ENCODE measurements around the gene ENDOV.

The ENDOV gene

DNA sequence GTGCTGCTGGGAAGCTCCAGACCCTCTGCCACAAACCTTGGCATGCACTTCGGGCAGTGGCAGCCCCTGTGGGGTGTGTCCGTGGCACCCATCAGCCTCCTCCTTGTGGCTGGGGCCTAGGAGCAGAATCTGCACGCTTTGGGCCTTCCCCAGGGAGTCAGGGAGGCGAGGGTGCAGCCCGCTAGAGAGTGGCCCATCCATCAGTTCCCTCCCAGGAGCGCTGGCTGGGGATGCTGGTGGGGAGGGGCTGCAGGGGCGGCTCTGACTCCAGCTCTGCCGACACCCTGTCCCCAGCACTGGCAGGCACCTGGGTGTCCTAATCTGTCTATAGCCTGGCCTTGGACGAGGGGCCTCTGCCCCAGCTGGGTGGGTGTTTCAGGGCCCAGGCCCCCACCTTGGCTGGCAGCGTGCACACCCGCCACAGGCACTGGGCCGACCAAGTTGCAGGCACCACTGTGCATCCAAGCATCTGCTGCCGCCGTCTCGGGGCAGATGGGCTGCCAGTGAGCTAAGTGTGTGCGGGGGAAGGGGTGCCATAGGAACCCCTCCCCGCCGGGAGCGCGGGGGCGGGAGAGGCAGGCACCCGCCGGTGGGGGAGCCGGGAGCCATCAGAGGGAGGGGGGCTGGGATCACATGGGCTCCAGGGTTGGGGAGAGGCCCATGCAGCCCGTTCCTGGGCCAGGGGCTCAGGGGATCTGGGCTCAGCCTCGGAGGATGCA lies 30.2 kb downstream of the ENDOV start:
- H3K4me1 ChIP-seq (ENCODE audit: insufficient read depth, low read length, poor library complexity, severe bottlenecking): no peaks in the 10 kb centered on the region
- H3K9ac ChIP-seq (ENCODE audit: low read depth, low read length, poor library complexity, severe bottlenecking): no peak overlapping the region
- H3F3A ChIP-seq (ENCODE audit: low read depth): no peaks in the 10 kb centered on the region
- TF ChIP-seq, protein P1, sequence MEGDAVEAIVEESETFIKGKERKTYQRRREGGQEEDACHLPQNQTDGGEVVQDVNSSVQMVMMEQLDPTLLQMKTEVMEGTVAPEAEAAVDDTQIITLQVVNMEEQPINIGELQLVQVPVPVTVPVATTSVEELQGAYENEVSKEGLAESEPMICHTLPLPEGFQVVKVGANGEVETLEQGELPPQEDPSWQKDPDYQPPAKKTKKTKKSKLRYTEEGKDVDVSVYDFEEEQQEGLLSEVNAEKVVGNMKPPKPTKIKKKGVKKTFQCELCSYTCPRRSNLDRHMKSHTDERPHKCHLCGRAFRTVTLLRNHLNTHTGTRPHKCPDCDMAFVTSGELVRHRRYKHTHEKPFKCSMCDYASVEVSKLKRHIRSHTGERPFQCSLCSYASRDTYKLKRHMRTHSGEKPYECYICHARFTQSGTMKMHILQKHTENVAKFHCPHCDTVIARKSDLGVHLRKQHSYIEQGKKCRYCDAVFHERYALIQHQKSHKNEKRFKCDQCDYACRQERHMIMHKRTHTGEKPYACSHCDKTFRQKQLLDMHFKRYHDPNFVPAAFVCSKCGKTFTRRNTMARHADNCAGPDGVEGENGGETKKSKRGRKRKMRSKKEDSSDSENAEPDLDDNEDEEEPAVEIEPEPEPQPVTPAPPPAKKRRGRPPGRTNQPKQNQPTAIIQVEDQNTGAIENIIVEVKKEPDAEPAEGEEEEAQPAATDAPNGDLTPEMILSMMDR (conservative IDR thresholded peaks at IDR 0.05; ENCODE audit: low read length): no peak
- no peak for TF ChIP-seq EZH2phosphoT487 (IDR thresholded peaks at IDR 0.05; ENCODE audit: borderline replicate concordance)
- H3K9me2 ChIP-seq (replicated peaks; ENCODE audit: low read depth, low read length): no peaks in the 10 kb centered on the region
- H3K4me3 ChIP-seq (ENCODE audit: low read length, poor library complexity, severe bottlenecking): no peak overlapping the region
- H3K27me3 ChIP-seq (ENCODE audit: insufficient read depth, low read length, poor library complexity, severe bottlenecking): no peaks in the 10 kb centered on the region
- H2AFZ ChIP-seq (ENCODE audit: low read length): no peak overlapping the region
- H3K9me3 ChIP-seq (ENCODE audit: insufficient read depth, low read depth, low read length): no peaks in the 10 kb centered on the region
- no peak overlapping the region for H3K4me2 ChIP-seq (ENCODE audit: low read depth, low read length, poor library complexity, severe bottlenecking)
- H4K20me1 ChIP-seq (ENCODE audit: insufficient read depth, low read length, poor library complexity, severe bottlenecking): no peaks in the 10 kb centered on the region
- no peaks in the 10 kb centered on the region for H3K79me2 ChIP-seq (ENCODE audit: insufficient read depth, low read length)
- no peaks in the 10 kb centered on the region for H3K36me3 ChIP-seq (ENCODE audit: insufficient read depth, low read length)

DNA sequence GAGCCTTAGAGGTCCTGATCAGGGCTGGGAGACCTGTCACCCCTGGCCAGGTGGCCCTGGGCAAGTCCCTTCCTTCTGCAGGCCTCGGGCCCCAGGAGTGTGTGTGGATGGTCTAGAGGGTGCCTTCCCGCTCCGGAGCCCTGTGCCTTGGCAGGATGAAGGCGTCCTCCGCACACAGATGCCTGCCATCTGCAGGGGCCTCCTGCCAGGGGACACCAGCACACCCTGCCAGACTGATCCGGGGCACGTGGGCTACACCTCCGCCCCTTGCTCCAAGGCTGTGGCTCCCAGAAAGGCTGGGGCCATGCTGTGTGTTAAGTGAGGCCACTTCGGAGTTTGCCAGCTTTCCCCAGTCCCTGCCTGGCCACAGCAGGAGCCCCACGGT lies 30.8 kb downstream of the ENDOV start:
- TF ChIP-seq EZH2phosphoT487 (IDR thresholded peaks at IDR 0.05; ENCODE audit: borderline replicate concordance): no peak
- TF ChIP-seq, protein P1 (conservative IDR thresholded peaks at IDR 0.05; ENCODE audit: low read length): no peak
- Histone ChIP-seq H2AFZ (ENCODE audit: low read length) (no peak overlapping the region), H3K27me3 (ENCODE audit: insufficient read depth, low read length, poor library complexity, severe bottlenecking) (no peaks in the 10 kb centered on the region), H3F3A (ENCODE audit: low read depth) (no peaks in the 10 kb centered on the region), H3K4me3 (ENCODE audit: low read length, poor library complexity, severe bottlenecking) (no peak overlapping the region), H3K36me3 (ENCODE audit: insufficient read depth, low read length) (no peaks in the 10 kb centered on the region), H3K4me2 (ENCODE audit: low read depth, low read length, poor library complexity, severe bottlenecking) (no peak overlapping the region), H3K4me1 (ENCODE audit: insufficient read depth, low read length, poor library complexity, severe bottlenecking) (no peaks in the 10 kb centered on the region), H4K20me1 (ENCODE audit: insufficient read depth, low read length, poor library complexity, severe bottlenecking) (no peaks in the 10 kb centered on the region), H3K9me2 (replicated peaks; ENCODE audit: low read depth, low read length) (no peaks in the 10 kb centered on the region), H3K79me2 (ENCODE audit: insufficient read depth, low read length) (no peaks in the 10 kb centered on the region), H3K9me3 (ENCODE audit: insufficient read depth, low read depth, low read length) (no peaks in the 10 kb centered on the region), H3K9ac (ENCODE audit: low read depth, low read length, poor library complexity, severe bottlenecking) (no peak overlapping the region)

DNA sequence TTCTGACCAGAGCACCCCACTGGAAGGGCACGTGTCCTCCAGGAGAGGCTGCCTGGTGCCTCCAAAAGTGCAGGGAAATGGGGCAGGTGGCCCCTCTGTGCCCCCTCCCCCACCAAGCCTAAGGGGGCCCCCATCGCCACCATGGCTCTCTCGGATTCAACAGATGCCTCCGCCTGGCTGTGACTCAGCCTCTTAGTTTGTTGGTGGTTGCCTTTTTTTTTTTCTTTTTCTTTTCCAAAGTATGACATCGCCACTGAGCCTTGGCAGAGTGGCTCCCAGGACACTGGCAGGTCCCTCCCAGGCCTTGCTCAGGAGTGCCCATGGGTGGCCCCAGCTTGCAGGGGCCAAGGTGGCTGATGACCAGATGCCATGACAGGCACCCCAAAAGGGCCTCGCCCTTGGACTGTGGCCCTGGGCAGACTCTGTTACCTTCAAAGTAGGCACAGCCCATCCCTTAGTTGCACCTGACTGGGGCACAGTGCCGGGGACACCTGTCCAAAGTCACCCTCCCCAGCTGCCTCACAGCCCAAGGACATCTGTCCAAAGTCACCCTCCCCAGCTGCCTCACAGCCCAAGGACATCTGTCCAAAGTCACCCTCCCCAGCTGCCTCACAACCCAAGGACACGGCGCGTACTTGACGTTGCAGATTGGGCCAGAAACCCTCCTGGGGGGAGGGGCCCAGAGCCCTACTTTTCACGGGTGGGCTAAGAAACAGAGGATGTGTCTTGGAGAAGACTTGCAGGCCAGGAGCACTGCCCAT lies 31.9 kb downstream of the ENDOV start:
- Histone ChIP-seq H3K9ac (ENCODE audit: low read depth, low read length, poor library complexity, severe bottlenecking) (no peak overlapping the region), H3K4me3 (ENCODE audit: low read length, poor library complexity, severe bottlenecking) (no peak overlapping the region), H2AFZ (ENCODE audit: low read length) (no peak overlapping the region), H3K27me3 (ENCODE audit: insufficient read depth, low read length, poor library complexity, severe bottlenecking) (no peaks in the 10 kb centered on the region), H3K9me2 (replicated peaks; ENCODE audit: low read depth, low read length) (no peaks in the 10 kb centered on the region), H4K20me1 (ENCODE audit: insufficient read depth, low read length, poor library complexity, severe bottlenecking) (no peaks in the 10 kb centered on the region), H3K79me2 (ENCODE audit: insufficient read depth, low read length) (no peaks in the 10 kb centered on the region), H3K4me2 (ENCODE audit: low read depth, low read length, poor library complexity, severe bottlenecking) (no peak overlapping the region), H3F3A (ENCODE audit: low read depth) (no peaks in the 10 kb centered on the region), H3K36me3 (ENCODE audit: insufficient read depth, low read length) (no peaks in the 10 kb centered on the region), H3K9me3 (ENCODE audit: insufficient read depth, low read depth, low read length) (no peaks in the 10 kb centered on the region), H3K4me1 (ENCODE audit: insufficient read depth, low read length, poor library complexity, severe bottlenecking) (no peaks in the 10 kb centered on the region)
- TF ChIP-seq, protein P1 (conservative IDR thresholded peaks at IDR 0.05; ENCODE audit: low read length): no peak
- no peak for TF ChIP-seq EZH2phosphoT487 (IDR thresholded peaks at IDR 0.05; ENCODE audit: borderline replicate concordance)

All from Loucy (cell line).